SU-DHL-6 (cell line): Measurements from ENCODE around the gene SIRPB1.

ENCODE experiments used
- H2AFZ ChIP-seq: fragments of 200-600 bp; sonication (generic); 2 replicates; pipeline ENCODE4 v1.6.1; 2014; ENCODE audit warnings: low read depth, mild to moderate bottlenecking, moderate library complexity, mixed read lengths, antibody characterized with exemption, low read length; ENCODE audit not compliant: severe bottlenecking
- H3F3A ChIP-seq: fragments of 200-600 bp; shearing (Covaris generic); 2 replicates; pipeline ENCODE4 v1.6.0; 2016; ENCODE audit warnings: antibody characterized with exemption, mild to moderate bottlenecking; ENCODE audit not compliant: insufficient read depth
- H3K27ac ChIP-seq: fragments of 200-600 bp; sonication (generic); 2 replicates; pipeline ENCODE4 v1.5.1; 2016; ENCODE audit warnings: low read depth, mild to moderate bottlenecking, low read length, moderate library complexity, mixed read lengths
- H3K27me3 ChIP-seq: fragments of 200-600 bp; sonication (generic), shearing (Covaris generic); 2 replicates; pipeline ENCODE4 v1.6.0; 2014; ENCODE audit warnings: mild to moderate bottlenecking, low read length
- H3K36me3 ChIP-seq: fragments of 200-600 bp; sonication (generic); 2 replicates; pipeline ENCODE4 v1.6.1; 2014; ENCODE audit warnings: mild to moderate bottlenecking, low read length, mixed read lengths
- H3K4me2 ChIP-seq: fragments of 300-600, 200-600 bp; shearing (Covaris generic), sonication (generic); 2 replicates; pipeline ENCODE4 v1.6.0; 2014; ENCODE audit warnings: low read length, low read depth, mild to moderate bottlenecking; ENCODE audit not compliant: poor library complexity, severe bottlenecking
- H3K4me3 ChIP-seq: fragments of 200-600 bp; sonication (generic); 2 replicates; pipeline ENCODE4 v1.5.1; 2014; ENCODE audit warnings: antibody characterized with exemption, low read length, mild to moderate bottlenecking, mixed read lengths; ENCODE audit not compliant: insufficient read depth, poor library complexity, severe bottlenecking
- H3K79me2 ChIP-seq: fragments of 200-600 bp; sonication (generic); 2 replicates; pipeline ENCODE4 v1.6.1; 2014; ENCODE audit warnings: mild to moderate bottlenecking, low read length, moderate library complexity; ENCODE audit not compliant: insufficient read depth
- H3K9ac ChIP-seq: fragments of 200-600 bp; sonication (generic); 2 replicates; pipeline ENCODE4 v1.7.0; 2014; ENCODE audit warnings: mild to moderate bottlenecking, low read length
- H3K9me2 ChIP-seq: fragments of 200-600 bp; sonication (generic); replicated peaks from 2 replicates; pipeline ENCODE4 v1.6.1; 2014; ENCODE audit warnings: low read length; ENCODE audit not compliant: insufficient read depth
- H3K9me3 ChIP-seq: fragments of 200-600 bp; sonication (generic); 2 replicates; pipeline ENCODE4 v1.6.1; 2014; ENCODE audit warnings: low read length, mixed read lengths; ENCODE audit not compliant: insufficient read depth
- H4K20me1 ChIP-seq: fragments of 200-600 bp; sonication (generic); 2 replicates; pipeline ENCODE4 v1.6.1; 2014; ENCODE audit warnings: low read depth, mild to moderate bottlenecking, antibody characterized with exemption, low read length, moderate library complexity, mixed read lengths
- CTCF ChIP-seq: fragments of 200-600 bp; sonication (generic); IDR thresholded peaks from one replicate; pipeline ENCODE4 v1.5.1; 2017; ENCODE audit warnings: antibody characterized with exemption, mild to moderate bottlenecking, low read length, moderate library complexity; ENCODE audit not compliant: insufficient read depth, poor library complexity, severe bottlenecking
- EZH2phosphoT487 ChIP-seq: fragments of 200-600 bp; sonication (generic), shearing (Covaris generic); conservative IDR thresholded peaks from 2 replicates; pipeline ENCODE4 v1.6.1; 2018; ENCODE audit warnings: mild to moderate bottlenecking, antibody characterized with exemption, low read length, moderate library complexity, mixed read lengths

Gene SIRPB1

GRCh38 chr20:1622450-1622849 lies 2.6 kb upstream of the SIRPB1 start:
- H3K9me3 ChIP-seq, result no peaks in the 10 kb centered on the region
- H3K4me2 ChIP-seq, result no peak overlapping the region
- no peak overlapping the region for H3K27ac ChIP-seq
- H3K79me2 ChIP-seq, result no peaks in the 10 kb centered on the region
- no peak overlapping the region for H2AFZ ChIP-seq
- no peak overlapping the region for H3K9ac ChIP-seq
- no peaks in the 10 kb centered on the region for H3K27me3 ChIP-seq
- no peaks in the 10 kb centered on the region for H3K36me3 ChIP-seq
- H3F3A ChIP-seq, result no peaks in the 10 kb centered on the region
- no peaks in the 10 kb centered on the region for H4K20me1 ChIP-seq
- H3K9me2 ChIP-seq, result no peaks in the 10 kb centered on the region
- TF ChIP-seq EZH2phosphoT487 (no peak), CTCF (no peak)
- no peak overlapping the region for H3K4me3 ChIP-seq

- no peak overlapping the region for H3K27ac ChIP-seq
- H3K9me3 ChIP-seq, result no peaks in the 10 kb centered on the region
- H3K4me3 ChIP-seq, result no peak overlapping the region
- no peak overlapping the region for H2AFZ ChIP-seq
- no peaks in the 10 kb centered on the region for H3K36me3 ChIP-seq
- no peak for TF ChIP-seq EZH2phosphoT487
- TF ChIP-seq CTCF, result no peak
- no peaks in the 10 kb centered on the region for H3K9me2 ChIP-seq
- H3K79me2 ChIP-seq, result no peaks in the 10 kb centered on the region
- no peak overlapping the region for H3K4me2 ChIP-seq
- H3K9ac ChIP-seq, result no peak overlapping the region
- no peaks in the 10 kb centered on the region for H3K27me3 ChIP-seq
- H4K20me1 ChIP-seq, result no peaks in the 10 kb centered on the region
- no peaks in the 10 kb centered on the region for H3F3A ChIP-seq
These were observed 1.5 kb upstream of the SIRPB1 start for GRCh38 chr20:1621316-1621715.

GRCh38 chr20:1618954-1619540 lies 762 bp downstream of the SIRPB1 start:
- no peaks in the 10 kb centered on the region for H4K20me1 ChIP-seq
- no peak overlapping the region for H3K9ac ChIP-seq
- H3K27ac ChIP-seq, result no peak overlapping the region
- H3K36me3 ChIP-seq, result no peaks in the 10 kb centered on the region
- H3K4me3 ChIP-seq, result no peak overlapping the region
- TF ChIP-seq EZH2phosphoT487, result no peak
- TF ChIP-seq CTCF, result no peak
- H3K79me2 ChIP-seq, result no peaks in the 10 kb centered on the region
- H3F3A ChIP-seq, result no peaks in the 10 kb centered on the region
- no peak overlapping the region for H3K4me2 ChIP-seq
- H3K9me3 ChIP-seq, result no peaks in the 10 kb centered on the region
- no peak overlapping the region for H2AFZ ChIP-seq
- no peaks in the 10 kb centered on the region for H3K9me2 ChIP-seq
- no peaks in the 10 kb centered on the region for H3K27me3 ChIP-seq
